ENCODE measurements around the gene ENTPD8. TPM values are rescaled to one million over a fixed set of nuclear protein-coding genes. Genes with fewer than 3 reads are reported as not detected.
A peak's percentile ranks its signal among the peaks of the same experiment; 100 is the strongest.

Gene ENTPD8
- total RNA-seq, 1 donor from 2014 or later, result not detected

DNA sequence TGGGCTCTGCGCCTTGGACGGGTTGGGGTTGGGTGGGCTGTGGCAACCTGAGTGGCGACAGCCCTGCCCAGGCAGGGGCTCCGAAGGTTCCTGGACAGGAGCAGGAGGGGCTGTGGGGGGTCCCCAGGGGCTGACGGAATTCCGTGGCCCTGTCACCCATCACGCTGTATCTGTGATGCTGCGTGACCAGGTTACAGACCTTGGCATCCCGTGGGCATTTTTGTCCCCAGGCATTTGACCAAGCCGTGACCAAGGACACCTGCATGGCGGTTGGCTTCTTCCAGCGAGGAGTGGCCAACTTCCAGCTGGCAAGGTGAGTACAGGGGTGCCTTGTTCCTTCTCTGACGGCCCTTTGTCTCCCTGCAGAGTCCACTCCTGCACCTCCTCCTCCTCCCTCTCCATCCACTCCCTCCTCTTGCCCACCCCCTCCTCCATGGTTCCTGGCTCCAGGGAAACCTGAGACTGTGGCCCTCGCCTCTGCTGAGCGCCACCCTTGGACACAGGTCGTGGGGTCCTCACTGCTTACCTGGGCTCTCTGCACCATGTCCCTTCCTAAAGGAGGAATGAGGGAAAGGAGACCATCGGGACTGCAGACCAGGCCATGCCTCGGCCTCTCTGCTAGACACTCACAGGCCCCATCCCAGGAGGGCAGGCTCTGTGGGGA is 15.0 kb downstream of the ENTPD8 start:
- peaks cover 5% of the 10 kb centered on the region for H3K4me1 ChIP-seq
- H3K4me3 ChIP-seq, result no peak overlapping the region
- TF ChIP-seq EZH2 (IDR thresholded peaks at IDR 0.05) (no peak), EZH2phosphoT487 (IDR thresholded peaks at IDR 0.05) (no peak)
- TF ChIP-seq, protein P1, sequence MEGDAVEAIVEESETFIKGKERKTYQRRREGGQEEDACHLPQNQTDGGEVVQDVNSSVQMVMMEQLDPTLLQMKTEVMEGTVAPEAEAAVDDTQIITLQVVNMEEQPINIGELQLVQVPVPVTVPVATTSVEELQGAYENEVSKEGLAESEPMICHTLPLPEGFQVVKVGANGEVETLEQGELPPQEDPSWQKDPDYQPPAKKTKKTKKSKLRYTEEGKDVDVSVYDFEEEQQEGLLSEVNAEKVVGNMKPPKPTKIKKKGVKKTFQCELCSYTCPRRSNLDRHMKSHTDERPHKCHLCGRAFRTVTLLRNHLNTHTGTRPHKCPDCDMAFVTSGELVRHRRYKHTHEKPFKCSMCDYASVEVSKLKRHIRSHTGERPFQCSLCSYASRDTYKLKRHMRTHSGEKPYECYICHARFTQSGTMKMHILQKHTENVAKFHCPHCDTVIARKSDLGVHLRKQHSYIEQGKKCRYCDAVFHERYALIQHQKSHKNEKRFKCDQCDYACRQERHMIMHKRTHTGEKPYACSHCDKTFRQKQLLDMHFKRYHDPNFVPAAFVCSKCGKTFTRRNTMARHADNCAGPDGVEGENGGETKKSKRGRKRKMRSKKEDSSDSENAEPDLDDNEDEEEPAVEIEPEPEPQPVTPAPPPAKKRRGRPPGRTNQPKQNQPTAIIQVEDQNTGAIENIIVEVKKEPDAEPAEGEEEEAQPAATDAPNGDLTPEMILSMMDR (IDR thresholded peaks at IDR 0.05), result no peak
- peaks cover 6% of the 10 kb centered on the region for H4K20me1 ChIP-seq (ENCODE audit: low read depth)
- H3K79me2 ChIP-seq (ENCODE audit: low read depth), result peaks cover 12% of the 10 kb centered on the region
- no peak overlapping the region for H3K27ac ChIP-seq
- H3K9ac ChIP-seq, result no peak overlapping the region
- peaks cover 32% of the 10 kb centered on the region for H3K27me3 ChIP-seq
- no peaks in the 10 kb centered on the region for H3K9me3 ChIP-seq (ENCODE audit: low read depth)
- H3K4me1 Mint-ChIP-seq, result peaks cover 7% of the 10 kb centered on the region
- H3K27me3 Mint-ChIP-seq (ENCODE audit: insufficient read depth, low read depth), result peaks cover 8% of the 10 kb centered on the region
- H3K27ac Mint-ChIP-seq, result no peak overlapping the region
- H3F3A ChIP-seq (ENCODE audit: low read depth), result peaks cover 14% of the 10 kb centered on the region
- no peak overlapping the region for H2AFZ ChIP-seq (replicated peaks)
- H3K4me3 Mint-ChIP-seq, result no peak overlapping the region
- H3K36me3 ChIP-seq, result no peaks in the 10 kb centered on the region
- no peak for DNase-seq (ENCODE audit: low spot score)
- no peaks in the 10 kb centered on the region for H3K36me3 Mint-ChIP-seq
- H3K4me2 ChIP-seq, result no peak overlapping the region
- peaks cover 3% of the 10 kb centered on the region for H3K9me3 Mint-ChIP-seq

GRCh38 chr9:137423514-137424291 is 17.5 kb downstream of the ENTPD8 start:
- no peak for DNase-seq (ENCODE audit: low spot score)
- peak overlapping the region; percentile 77 for H3K4me3 Mint-ChIP-seq
- Histone ChIP-seq H3K27ac (no peak overlapping the region), H2AFZ (replicated peaks) (peak overlapping the region; percentile 96), H3K4me2 (peak overlapping the region; percentile 82), H3K79me2 (ENCODE audit: low read depth) (peaks cover 32% of the 10 kb centered on the region), H4K20me1 (ENCODE audit: low read depth) (peaks cover 6% of the 10 kb centered on the region), H3K4me3 (peak overlapping the region; percentile 87), H3K4me1 (peaks cover 5% of the 10 kb centered on the region), H3K9me3 (ENCODE audit: low read depth) (no peaks in the 10 kb centered on the region), H3F3A (ENCODE audit: low read depth) (peaks cover 14% of the 10 kb centered on the region), H3K9ac (no peak overlapping the region), H3K27me3 (peaks cover 32% of the 10 kb centered on the region), H3K36me3 (no peaks in the 10 kb centered on the region)
- H3K36me3 Mint-ChIP-seq, result no peaks in the 10 kb centered on the region
- no peak overlapping the region for H3K27ac Mint-ChIP-seq
- H3K9me3 Mint-ChIP-seq, result peaks cover 3% of the 10 kb centered on the region
- H3K27me3 Mint-ChIP-seq (ENCODE audit: insufficient read depth, low read depth), result peaks cover 8% of the 10 kb centered on the region
- TF ChIP-seq EZH2phosphoT487 (IDR thresholded peaks at IDR 0.05) (no peak), EZH2 (IDR thresholded peaks at IDR 0.05) (peak; percentile 42)
- TF ChIP-seq, protein P1 (IDR thresholded peaks at IDR 0.05), result peak; percentile 1
- H3K4me1 Mint-ChIP-seq, result peaks cover 7% of the 10 kb centered on the region

DNA sequence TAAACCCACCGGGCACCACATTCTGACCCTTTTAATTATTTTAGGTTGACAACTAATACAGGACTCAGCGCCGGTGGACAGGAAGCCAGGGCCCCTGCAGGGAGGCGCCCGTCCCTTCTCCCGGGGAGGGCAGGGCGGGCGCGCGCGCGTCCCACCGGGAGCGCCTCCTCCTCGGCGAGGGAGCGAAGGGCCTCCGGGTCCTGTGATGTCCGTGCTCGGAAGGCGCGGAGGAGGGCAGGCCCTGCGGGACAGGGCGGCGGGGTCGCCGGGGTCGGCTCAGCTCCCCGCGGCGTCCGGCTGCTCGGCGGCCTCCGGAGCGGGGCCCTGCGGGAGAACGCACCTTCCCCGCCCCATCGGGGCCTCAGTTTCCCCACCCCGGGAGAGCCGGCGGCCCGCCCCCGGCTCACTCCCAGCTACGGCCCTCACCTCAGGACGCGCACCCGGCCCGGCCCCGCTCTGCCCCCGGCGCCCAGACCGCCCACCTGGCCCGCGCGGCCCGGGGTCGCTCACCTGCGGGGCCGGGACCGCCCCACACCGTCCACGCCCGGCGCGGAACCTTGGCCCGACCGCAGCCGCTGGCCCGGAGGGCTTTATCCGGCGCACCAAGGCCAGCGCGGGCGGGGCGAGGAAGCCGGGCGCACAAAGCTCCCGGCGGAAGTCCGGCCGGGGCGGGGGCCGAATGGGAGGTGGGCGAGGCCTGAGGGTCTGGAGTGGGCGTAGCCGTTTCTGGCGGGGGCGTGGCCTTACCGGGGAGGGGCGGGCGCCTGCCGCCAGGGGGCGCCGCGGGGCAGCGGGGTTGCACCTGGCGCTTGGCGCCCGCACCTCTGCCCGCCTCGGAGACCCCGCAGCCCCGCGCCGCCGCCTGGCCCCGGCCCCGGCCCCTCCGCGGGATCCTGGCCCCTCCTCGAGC is 18.3 kb downstream of the ENTPD8 start, which contains the start of the genes EXD3 and NOXA1:
Gene EXD3, minus strand, starts transcription at position 559 of the 910 bp plus-strand sequence. CDS start 27,805 bp downstream, outside the sequence.
Gene NOXA1, plus strand, starts transcription at position 790 of the 910 bp plus-strand sequence. CDS start 137 bp downstream, outside the sequence.
- Histone ChIP-seq H3F3A (ENCODE audit: low read depth) (peaks cover 14% of the 10 kb centered on the region), H3K79me2 (ENCODE audit: low read depth) (peaks cover 39% of the 10 kb centered on the region), H3K9me3 (ENCODE audit: low read depth) (no peaks in the 10 kb centered on the region), H2AFZ (replicated peaks) (peak within 1 kb of the TSS; percentile 96), H3K4me1 (peaks cover 5% of the 10 kb centered on the region), H3K36me3 (no peaks in the 10 kb centered on the region), H3K27me3 (peaks cover 32% of the 10 kb centered on the region), H3K4me3 (peak within 1 kb of the TSS; percentile 87), H3K27ac (no peak within 1 kb of the TSS), H3K9ac (peak within 1 kb of the TSS; percentile 55), H3K4me2 (peak within 1 kb of the TSS; percentile 99), H4K20me1 (ENCODE audit: low read depth) (peaks cover 6% of the 10 kb centered on the region)
- Mint-ChIP-seq H3K4me3 (peak within 1 kb of the TSS; percentile 92), H3K27ac (peak within 1 kb of the TSS; percentile 50), H3K4me1 (peaks cover 7% of the 10 kb centered on the region), H3K27me3 (ENCODE audit: insufficient read depth, low read depth) (peaks cover 8% of the 10 kb centered on the region), H3K36me3 (no peaks in the 10 kb centered on the region), H3K9me3 (peaks cover 3% of the 10 kb centered on the region)
- DNase-seq (ENCODE audit: low spot score), result peak; percentile 98
- TF ChIP-seq EZH2phosphoT487 (IDR thresholded peaks at IDR 0.05) (no peak), EZH2 (IDR thresholded peaks at IDR 0.05) (no peak)
- TF ChIP-seq, protein P1 (IDR thresholded peaks at IDR 0.05), result peak; percentile 60

Data from neural progenitor cell (in vitro differentiated cells).